BLaER1 treated with 17β-estradiol and CSF1 and Interleukin-3, amounts not matched to agents 10 nM and 100 nM (cell line): ENCODE data around the gene GPR173.

ENCODE experiments used
- H3K27ac ChIP-seq, 11 experiments: shearing (Covaris generic); formaldehyde crosslinking; 2 replicates each; pipeline ENCODE4 v1.8.1; 2022
- H3K27me3 ChIP-seq, 11 experiments: shearing (Covaris generic); formaldehyde crosslinking; 2 replicates each; pipeline ENCODE4 v1.8.1; 2022
- H3K36me3 ChIP-seq, 11 experiments: shearing (Covaris generic); formaldehyde crosslinking; 2 replicates each; pipeline ENCODE4 v1.8.1; 2022
- H3K4me1 ChIP-seq, 10 experiments: shearing (Covaris generic); formaldehyde crosslinking; 2 replicates each; pipeline ENCODE4 v1.8.1; 2022
- H3K4me2 ChIP-seq, 11 experiments: shearing (Covaris generic); formaldehyde crosslinking; 2 replicates each; pipeline ENCODE4 v1.8.1; 2022
- H3K4me3 ChIP-seq, 10 experiments: shearing (Covaris generic); formaldehyde crosslinking; 2 replicates each; pipeline ENCODE4 v1.8.1; 2022
- H3K9ac ChIP-seq, 11 experiments: shearing (Covaris generic); formaldehyde crosslinking; 2 replicates each; pipeline ENCODE4 v1.8.1; 2022
- H3K9me3 ChIP-seq, 11 experiments: shearing (Covaris generic); formaldehyde crosslinking; replicated peaks in 1 of 11; 2 replicates each; pipeline ENCODE4 v1.8.1; 2022
- H4K20me1 ChIP-seq, 11 experiments: shearing (Covaris generic); formaldehyde crosslinking; 2 replicates each; pipeline ENCODE4 v1.8.1; 2022
- Cebpa-rat ChIP-seq, 11 experiments: shearing (Covaris generic); IDR thresholded peaks; 2 replicates each; pipeline ENCODE4 v1.8.1; 2022

Gene GPR173

DNA sequence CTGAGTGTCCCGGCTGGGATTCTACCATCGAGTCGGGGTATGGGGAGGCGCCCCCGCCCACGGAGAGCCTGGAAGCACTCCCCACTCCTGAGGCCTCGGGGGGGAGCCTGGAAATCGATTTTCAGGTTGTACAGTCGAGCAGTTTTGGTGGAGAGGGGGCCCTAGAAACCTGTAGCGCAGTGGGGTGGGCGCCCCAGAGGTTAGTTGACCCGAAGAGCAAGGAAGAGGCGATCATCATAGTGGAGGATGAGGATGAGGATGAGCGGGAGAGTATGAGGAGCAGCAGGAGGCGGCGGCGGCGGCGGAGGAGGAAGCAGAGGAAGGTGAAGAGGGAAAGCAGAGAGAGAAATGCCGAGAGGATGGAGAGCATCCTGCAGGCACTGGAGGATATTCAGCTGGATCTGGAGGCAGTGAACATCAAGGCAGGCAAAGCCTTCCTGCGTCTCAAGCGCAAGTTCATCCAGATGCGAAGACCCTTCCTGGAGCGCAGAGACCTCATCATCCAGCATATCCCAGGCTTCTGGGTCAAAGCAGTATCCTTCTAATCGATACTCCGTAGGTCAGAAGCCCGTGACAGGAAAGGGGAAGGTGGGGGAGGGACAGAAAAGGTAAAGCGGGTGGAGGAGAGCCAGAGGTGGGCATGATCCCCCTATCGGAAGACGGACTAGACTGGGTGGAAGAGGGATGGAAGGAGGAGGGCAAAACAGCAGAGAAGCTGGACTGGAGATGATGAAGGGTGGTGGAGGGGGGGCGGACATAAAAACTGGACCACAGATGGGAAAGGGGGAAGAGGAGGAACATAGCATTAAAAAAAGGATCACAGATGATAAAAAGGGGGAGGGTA lies 34.4 kb downstream of the GPR173 start:
- H3K9ac ChIP-seq = peak overlapping the region; percentile 76 to 88 (median 85)
- H3K4me1 ChIP-seq = peaks cover 6 to 29% (median 19%) of the 10 kb centered on the region in 10 experiments; a peak in 17 of 20 replicates
- H3K9me3 ChIP-seq = peaks cover 0 to 4% (median 0%) of the 10 kb centered on the region in 11 experiments; a peak in 2 of 22 replicates
- H3K36me3 ChIP-seq = peaks cover 7 to 40% (median 20%) of the 10 kb centered on the region in 11 experiments; a peak in 18 of 22 replicates
- H3K4me3 ChIP-seq = peak overlapping the region; percentile 65 to 85 (median 77)
- peaks cover 40 to 74% (median 62%) of the 10 kb centered on the region in 11 experiments for H3K27me3 ChIP-seq
- peak overlapping the region; percentile 51 to 80 (median 76); a peak in 21 of 22 replicates for H3K27ac ChIP-seq
- peaks cover 0 to 58% (median 40%) of the 10 kb centered on the region in 11 experiments; a peak in 17 of 22 replicates for H4K20me1 ChIP-seq
- no peak for TF ChIP-seq Cebpa-rat (IDR thresholded peaks at IDR 0.05)
- H3K4me2 ChIP-seq = peak overlapping the region; percentile 75 to 88 (median 82)

GRCh38 chrX:53084043-53084570 lies 35.5 kb downstream of the GPR173 start:
- no peak overlapping the region for H3K27ac ChIP-seq
- H3K27me3 ChIP-seq = peaks cover 50 to 74% (median 64%) of the 10 kb centered on the region in 11 experiments
- H3K4me1 ChIP-seq = peaks cover 6 to 29% (median 19%) of the 10 kb centered on the region in 10 experiments; a peak in 17 of 20 replicates
- H3K36me3 ChIP-seq = peaks cover 7 to 46% (median 25%) of the 10 kb centered on the region in 11 experiments; a peak in 18 of 22 replicates
- 0 out of 22 replicates have a peak overlapping the region, but pooled peaks of 1 of the 11 experiments have one; percentile 86 for H3K9ac ChIP-seq
- H4K20me1 ChIP-seq = peaks cover 0 to 68% (median 47%) of the 10 kb centered on the region in 11 experiments; a peak in 17 of 22 replicates
- peaks cover 0 to 8% (median 0%) of the 10 kb centered on the region in 11 experiments; a peak in 3 of 22 replicates for H3K9me3 ChIP-seq
- H3K4me2 ChIP-seq = peak overlapping the region in 9 of 11 experiments; percentile 75 to 88 (median 82); a peak in 13 of 22 replicates
- TF ChIP-seq Cebpa-rat (IDR thresholded peaks at IDR 0.05) = no peak
- peak overlapping the region in 3 of 10 experiments; percentile 77 to 85 (median 79); a peak in 4 of 20 replicates for H3K4me3 ChIP-seq

GRCh38 chrX:53084863-53085262 lies 36.3 kb downstream of the GPR173 start:
- Histone ChIP-seq H3K4me1 (peaks cover 6 to 29% (median 19%) of the 10 kb centered on the region in 10 experiments; a peak in 17 of 20 replicates), H3K9me3 (peaks cover 0 to 8% (median 0%) of the 10 kb centered on the region in 11 experiments; a peak in 3 of 22 replicates), H3K9ac (no peak overlapping the region), H3K36me3 (peaks cover 7 to 46% (median 25%) of the 10 kb centered on the region in 11 experiments; a peak in 18 of 22 replicates), H3K27me3 (peaks cover 50 to 73% (median 60%) of the 10 kb centered on the region in 11 experiments), H3K27ac (no peak overlapping the region), H4K20me1 (peaks cover 0 to 68% (median 47%) of the 10 kb centered on the region in 11 experiments; a peak in 17 of 22 replicates), H3K4me3 (no peak overlapping the region), H3K4me2 (no peak overlapping the region)
- no peak for TF ChIP-seq Cebpa-rat (IDR thresholded peaks at IDR 0.05)

GRCh38 chrX:53085661-53086229 lies 37.2 kb downstream of the GPR173 start:
- Histone ChIP-seq H4K20me1 (peaks cover 0 to 74% (median 47%) of the 10 kb centered on the region in 11 experiments; a peak in 17 of 22 replicates), H3K4me1 (peaks cover 6 to 26% (median 15%) of the 10 kb centered on the region in 10 experiments; a peak in 17 of 20 replicates), H3K27ac (no peak overlapping the region), H3K36me3 (peaks cover 7 to 46% (median 25%) of the 10 kb centered on the region in 11 experiments; a peak in 18 of 22 replicates), H3K9ac (no peak overlapping the region), H3K9me3 (peaks cover 0 to 8% (median 0%) of the 10 kb centered on the region in 11 experiments; a peak in 3 of 22 replicates), H3K4me2 (no peak overlapping the region), H3K27me3 (peaks cover 55 to 79% (median 65%) of the 10 kb centered on the region in 11 experiments), H3K4me3 (no peak overlapping the region)
- TF ChIP-seq Cebpa-rat (IDR thresholded peaks at IDR 0.05) = no peak

GRCh38 chrX:53086464-53086863 lies 37.9 kb downstream of the GPR173 start:
- H3K4me3 ChIP-seq = no peak overlapping the region
- H3K4me1 ChIP-seq = peaks cover 6 to 25% (median 12%) of the 10 kb centered on the region in 10 experiments; a peak in 17 of 20 replicates
- peaks cover 56 to 86% (median 73%) of the 10 kb centered on the region in 11 experiments for H3K27me3 ChIP-seq
- H3K27ac ChIP-seq = no peak overlapping the region
- TF ChIP-seq Cebpa-rat (IDR thresholded peaks at IDR 0.05) = no peak
- H4K20me1 ChIP-seq = peaks cover 0 to 74% (median 47%) of the 10 kb centered on the region in 11 experiments; a peak in 17 of 22 replicates
- no peak overlapping the region for H3K9ac ChIP-seq
- peaks cover 0 to 8% (median 0%) of the 10 kb centered on the region in 11 experiments; a peak in 3 of 22 replicates for H3K9me3 ChIP-seq
- H3K4me2 ChIP-seq = no peak overlapping the region
- peaks cover 7 to 46% (median 25%) of the 10 kb centered on the region in 11 experiments; a peak in 18 of 22 replicates for H3K36me3 ChIP-seq

GRCh38 chrX:53087388-53087831 lies 38.8 kb downstream of the GPR173 start:
- no peak overlapping the region for H3K9ac ChIP-seq
- peaks cover 0 to 72% (median 46%) of the 10 kb centered on the region in 11 experiments; a peak in 17 of 22 replicates for H4K20me1 ChIP-seq
- H3K27me3 ChIP-seq = peaks cover 56 to 86% (median 73%) of the 10 kb centered on the region in 11 experiments
- peaks cover 7 to 46% (median 25%) of the 10 kb centered on the region in 11 experiments; a peak in 18 of 22 replicates for H3K36me3 ChIP-seq
- H3K9me3 ChIP-seq = peaks cover 0 to 8% (median 0%) of the 10 kb centered on the region in 11 experiments; a peak in 3 of 22 replicates
- no peak overlapping the region for H3K4me3 ChIP-seq
- no peak overlapping the region for H3K27ac ChIP-seq
- peaks cover 6 to 25% (median 12%) of the 10 kb centered on the region in 10 experiments; a peak in 17 of 20 replicates for H3K4me1 ChIP-seq
- H3K4me2 ChIP-seq = no peak overlapping the region
- TF ChIP-seq Cebpa-rat (IDR thresholded peaks at IDR 0.05) = no peak

DNA sequence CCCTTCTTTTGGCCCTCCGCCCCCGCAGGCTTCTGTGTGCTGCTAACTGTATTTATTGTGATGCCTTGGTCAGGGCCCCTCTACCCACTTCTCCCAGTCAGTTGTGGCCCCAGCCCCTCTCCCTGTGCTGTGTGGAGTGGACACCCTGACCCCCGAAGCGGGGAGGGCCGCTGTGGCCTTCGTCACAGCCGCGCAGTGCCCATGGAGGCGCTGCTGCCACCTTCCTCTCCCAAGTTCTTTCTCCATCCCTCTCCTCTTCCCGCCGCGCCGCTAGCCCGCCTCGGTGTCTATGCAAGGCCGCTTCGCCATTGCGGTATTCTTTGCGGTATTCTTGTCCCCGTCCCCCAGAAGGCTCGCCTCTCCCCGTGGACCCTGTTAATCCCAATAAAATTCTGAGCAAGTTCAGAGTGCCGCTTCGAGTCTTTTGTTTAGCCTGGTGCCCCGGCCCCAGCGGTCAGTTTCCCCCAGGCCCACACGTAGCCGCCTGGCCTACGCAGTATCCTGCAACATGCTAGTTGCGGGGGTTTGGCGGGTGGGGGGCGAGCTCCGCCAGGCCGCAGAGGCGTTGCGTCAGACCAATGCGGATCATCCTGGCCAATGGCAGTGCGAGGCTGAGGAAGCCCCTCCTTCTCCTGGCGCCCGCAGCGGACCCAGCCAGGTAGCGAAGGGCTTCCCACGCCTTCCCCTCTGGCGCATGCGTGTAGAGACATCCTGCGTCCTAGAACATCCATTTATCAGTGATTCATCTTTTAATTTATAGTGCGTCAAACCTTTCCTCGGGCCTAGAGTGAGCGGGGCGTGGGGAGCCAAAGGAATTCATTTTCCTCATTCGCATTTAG lies 39.8 kb downstream of the GPR173 start:
- Histone ChIP-seq H3K36me3 (peaks cover 7 to 46% (median 25%) of the 10 kb centered on the region in 11 experiments; a peak in 18 of 22 replicates), H3K27ac (no peak overlapping the region), H3K9ac (no peak overlapping the region), H3K4me2 (no peak overlapping the region), H3K4me3 (no peak overlapping the region), H3K27me3 (peaks cover 56 to 85% (median 74%) of the 10 kb centered on the region in 11 experiments), H3K4me1 (peaks cover 3 to 21% (median 8%) of the 10 kb centered on the region in 10 experiments; a peak in 17 of 20 replicates), H4K20me1 (peaks cover 0 to 63% (median 36%) of the 10 kb centered on the region in 11 experiments; a peak in 17 of 22 replicates), H3K9me3 (peaks cover 0 to 8% (median 0%) of the 10 kb centered on the region in 11 experiments; a peak in 3 of 22 replicates)
- no peak for TF ChIP-seq Cebpa-rat (IDR thresholded peaks at IDR 0.05)
